K562 (cell line): ENCODE data around the gene EHBP1L1. TPM values are rescaled to one million over a fixed set of nuclear protein-coding genes. Genes with fewer than 3 reads are reported as not detected.

Source experiments
- BRF2 ChIP-seq: IDR thresholded peaks from 3 replicates; pipeline ENCODE4 v1.6.1; 2011; ENCODE audit warnings: borderline replicate concordance, mild to moderate bottlenecking; ENCODE audit not compliant: insufficient read length, insufficient read depth
- CREBBP ChIP-seq: IDR thresholded peaks from one replicate; pipeline ENCODE4 v1.6.1; 2012; ENCODE audit warnings: low read depth, mild to moderate bottlenecking, control low read depth, inconsistent platforms, low read length
- FOXP4 ChIP-seq: sonication (generic); formaldehyde crosslinking; IDR thresholded peaks from 2 replicates; pipeline ENCODE4 v1.8.0; 2022; ENCODE audit warnings: mild to moderate bottlenecking, missing genetic modification reagents, borderline replicate concordance
- HLTF ChIP-seq: fragments of 450-650 bp; IDR thresholded peaks from 2 replicates; pipeline ENCODE4 v1.6.1; 2016
- NELFE ChIP-seq: IDR thresholded peaks from 2 replicates; pipeline ENCODE4 v1.6.1; 2011; ENCODE audit warnings: mild to moderate bottlenecking; ENCODE audit not compliant: insufficient read depth, insufficient read length
- NR4A1 ChIP-seq, 2 experiments: fragments of 250-450 bp in 1 of 2; fragments of 450-650 bp in 1 of 2; sonication (Bioruptor Pico) in 1 of 2; IDR thresholded peaks; 2 replicates each; pipeline versions ENCODE4 v1.4.0 to v1.6.1; 2016 to 2020; ENCODE audit warnings: mild to moderate bottlenecking in 2 of 2, missing compliant biosample characterization in 1 of 2, missing genetic modification characterization in 1 of 2, moderate library complexity in 1 of 2
- RBM14 ChIP-seq: fragments of 200-400 bp; formaldehyde crosslinking; IDR thresholded peaks from 2 replicates; pipeline ENCODE4 v1.6.1; 2018; ENCODE audit warnings: low read depth, mild to moderate bottlenecking, low read length, moderate library complexity, borderline replicate concordance; ENCODE audit not compliant: insufficient read depth
- RCOR1 ChIP-seq, 2 experiments: IDR thresholded peaks; 2 replicates each; pipeline ENCODE4 v1.6.1; 2012; ENCODE audit warnings: low read depth in 2 of 2, low read length in 2 of 2, borderline replicate concordance in 1 of 2, improper control_type of control experiment in 1 of 2
- SIN3B ChIP-seq: fragments of 450-650 bp; IDR thresholded peaks from 2 replicates; pipeline ENCODE4 v1.6.1; 2017; ENCODE audit warnings: low read depth, mild to moderate bottlenecking, moderate library complexity
- TAF1 ChIP-seq: IDR thresholded peaks from 2 replicates; pipeline ENCODE4 v1.6.1; 2011; ENCODE audit warnings: mild to moderate bottlenecking, low read length, moderate library complexity; ENCODE audit not compliant: insufficient read depth, control insufficient read depth, severe bottlenecking; ENCODE audit errors: extremely low read depth
- TRIM24 ChIP-seq, 2 experiments: fragments of 450-650 bp; IDR thresholded peaks; 2 replicates each; pipeline ENCODE4 v1.6.1; 2016
- ZNF121 ChIP-seq: sonication (generic); formaldehyde crosslinking; conservative IDR thresholded peaks from 2 replicates; pipeline ENCODE4 v1.8.0; 2022; ENCODE audit warnings: missing genetic modification reagents
- ZNF217 ChIP-seq: sonication (generic); formaldehyde crosslinking; IDR thresholded peaks from 2 replicates; pipeline ENCODE4 v1.8.0; 2022; ENCODE audit warnings: mild to moderate bottlenecking, missing genetic modification reagents
- ZNF24 ChIP-seq: fragments of 450-650 bp; IDR thresholded peaks from 2 replicates; pipeline ENCODE4 v1.6.1; 2016
- ZNF354B ChIP-seq: fragments of 250-450 bp; sonication (Bioruptor Pico); IDR thresholded peaks from 2 replicates; pipeline ENCODE4 v1.4.0; 2020
- ZNF561 ChIP-seq: fragments of 450-650 bp; formaldehyde crosslinking; conservative IDR thresholded peaks from 2 replicates; pipeline ENCODE4 v1.4.0; 2020; ENCODE audit warnings: mild to moderate bottlenecking, moderate library complexity
- ZNF583 ChIP-seq: fragments of 250-450 bp; sonication (Bioruptor Pico); IDR thresholded peaks from 2 replicates; pipeline ENCODE4 v1.4.0; 2020
- ZNF695 ChIP-seq: fragments of 450-650 bp; formaldehyde crosslinking; IDR thresholded peaks from 2 replicates; pipeline ENCODE4 v1.4.0; 2020; ENCODE audit warnings: mild to moderate bottlenecking, moderate library complexity
- ZNF780A ChIP-seq: fragments of 250-450 bp; sonication (Bioruptor Pico); IDR thresholded peaks from 2 replicates; pipeline ENCODE4 v1.5.0; 2021; ENCODE audit warnings: mild to moderate bottlenecking
- polyA plus RNA-seq, 8 experiments: library from polyadenylated mRNA; depleted of rRNA in 4 of 8; stranded (reverse) in 5 of 8; unstranded in 3 of 8; fragments of >200 nt; fragmentation: Nextera tagmentation in 2 of 8; fragmentation: Illumina TruSeq in 1 of 8; extraction: Ambion mirVana in 2 of 8; extraction: Trizol in 1 of 8; gene quantifications; 2 replicates each; pipeline versions ENCODE4 v1.2.1 to v1.2.3, GENCODE V29; 2011 to 2014; ENCODE audit warnings: inconsistent platforms in 1 of 8, missing spikeins in 1 of 8
- total RNA-seq, 7 experiments: library from RNA; depleted of rRNA in 6 of 7; stranded (reverse); fragments of >200 nt in 6 of 7; fragmentation: Illumina TruSeq in 2 of 7; extraction: Trizol in 2 of 7; gene quantifications; 2 replicates each; pipeline versions ENCODE4 v1.2.1 to v1.2.3, GENCODE V29; 2011 to 2021; ENCODE audit warnings: low replicate concordance in 1 of 7
- TF ChIP-seq, protein P1 (sequence below): sonication (generic); formaldehyde crosslinking; IDR thresholded peaks from 2 replicates; pipeline ENCODE4 v1.8.1; 2023; ENCODE audit warnings: mild to moderate bottlenecking, missing genetic modification reagents
- TF ChIP-seq, protein P2 (sequence below): fragments of 250-450 bp; sonication (Bioruptor Pico); IDR thresholded peaks from 2 replicates; pipeline ENCODE4 v1.8.0; 2022; ENCODE audit warnings: moderate library complexity, mild to moderate bottlenecking, inconsistent platforms

The EHBP1L1 gene
- total and polyA plus RNA-seq, 9 of the 15 experiments (the other 6 are each of a cell fraction or from before 2014, with no cell fraction given): 0.03 to 87.1 (median 26.3) TPM

DNA sequence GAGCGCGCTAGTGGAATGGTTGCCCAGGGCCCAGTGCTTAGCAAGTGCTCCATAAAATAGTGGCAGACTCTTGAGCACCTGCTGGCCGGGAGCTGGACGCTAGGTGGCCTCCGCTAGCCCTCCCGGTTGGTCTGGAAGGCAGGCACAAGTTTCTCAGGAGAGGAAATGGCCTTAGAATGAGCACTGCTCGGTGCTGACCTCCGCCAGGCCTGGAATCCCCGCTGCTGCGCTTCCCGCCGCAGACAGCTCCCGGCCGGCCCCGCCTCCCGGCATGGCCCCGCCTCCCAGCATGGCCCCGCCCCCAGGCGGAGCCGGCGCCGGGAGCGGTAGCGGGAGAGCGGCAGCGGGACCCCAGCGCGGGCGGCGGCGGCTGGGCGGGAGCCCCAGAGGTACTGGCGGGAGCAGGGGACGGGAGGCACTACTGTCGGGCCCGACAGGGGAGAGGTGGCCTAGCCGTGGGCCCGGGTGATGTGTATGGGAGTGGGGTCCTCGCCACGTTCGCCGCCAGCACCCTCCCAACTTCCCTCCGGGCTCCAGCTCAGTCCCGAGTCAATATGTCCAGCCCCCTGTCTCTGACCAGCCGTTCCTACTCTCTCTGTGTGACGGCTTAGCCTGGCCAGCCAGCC is 62.1 kb downstream of the EHBP1L1 start, which contains the start of gene SIPA1 (continued):
- TF ChIP-seq BRF2 (no peak), FOXP4 (CRISPR knock-in tag) (no peak), RBM14 (no peak), ZNF695 (no peak), CREBBP (no peak), TAF1 (peak; percentile 55), HLTF (peak; percentile 83), ZNF561 (CRISPR knock-in tag) (no peak), ZNF780A (CRISPR knock-in tag) (0 out of 2 replicates have a peak, but pooled peaks have one; percentile 37), SIN3B (peak; percentile 30; the same call in 1 of the 2 replicates), NELFE (no peak), ZNF121 (CRISPR knock-in tag) (no peak), RCOR1 (IDR thresholded peaks at IDR 0.05; ENCODE audit: borderline replicate concordance in 1 of 2, low read depth in 2 of 2, low read length in 2 of 2) (peak in 1 of 2 experiments; percentile 64; a peak in 1 of 4 replicates), ZNF217 (no peak), ZNF583 (CRISPR knock-in tag) (peak; percentile 19; the same call in 1 of the 2 replicates), ZNF354B (no peak), ZNF24 (no peak), TRIM24 (IDR thresholded peaks at IDR 0.05) (no peak), NR4A1 (CRISPR knock-in tag; IDR thresholded peaks at IDR 0.05) (no peak), NR4A1 (tag; IDR thresholded peaks at IDR 0.05) (no peak)
- TF ChIP-seq, protein P1, sequence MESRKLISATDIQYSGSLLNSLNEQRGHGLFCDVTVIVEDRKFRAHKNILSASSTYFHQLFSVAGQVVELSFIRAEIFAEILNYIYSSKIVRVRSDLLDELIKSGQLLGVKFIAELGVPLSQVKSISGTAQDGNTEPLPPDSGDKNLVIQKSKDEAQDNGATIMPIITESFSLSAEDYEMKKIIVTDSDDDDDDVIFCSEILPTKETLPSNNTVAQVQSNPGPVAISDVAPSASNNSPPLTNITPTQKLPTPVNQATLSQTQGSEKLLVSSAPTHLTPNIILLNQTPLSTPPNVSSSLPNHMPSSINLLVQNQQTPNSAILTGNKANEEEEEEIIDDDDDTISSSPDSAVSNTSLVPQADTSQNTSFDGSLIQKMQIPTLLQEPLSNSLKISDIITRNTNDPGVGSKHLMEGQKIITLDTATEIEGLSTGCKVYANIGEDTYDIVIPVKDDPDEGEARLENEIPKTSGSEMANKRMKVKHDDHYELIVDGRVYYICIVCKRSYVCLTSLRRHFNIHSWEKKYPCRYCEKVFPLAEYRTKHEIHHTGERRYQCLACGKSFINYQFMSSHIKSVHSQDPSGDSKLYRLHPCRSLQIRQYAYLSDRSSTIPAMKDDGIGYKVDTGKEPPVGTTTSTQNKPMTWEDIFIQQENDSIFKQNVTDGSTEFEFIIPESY (CRISPR knock-in tag): no peak
- TF ChIP-seq, protein P2, sequence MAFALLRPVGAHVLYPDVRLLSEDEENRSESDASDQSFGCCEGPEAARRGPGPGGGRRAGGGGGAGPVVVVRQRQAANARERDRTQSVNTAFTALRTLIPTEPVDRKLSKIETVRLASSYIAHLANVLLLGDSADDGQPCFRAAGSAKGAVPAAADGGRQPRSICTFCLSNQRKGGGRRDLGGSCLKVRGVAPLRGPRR (CRISPR knock-in tag): no peak
